Measurements from ENCODE around the gene ALDH1A1.

DNA sequence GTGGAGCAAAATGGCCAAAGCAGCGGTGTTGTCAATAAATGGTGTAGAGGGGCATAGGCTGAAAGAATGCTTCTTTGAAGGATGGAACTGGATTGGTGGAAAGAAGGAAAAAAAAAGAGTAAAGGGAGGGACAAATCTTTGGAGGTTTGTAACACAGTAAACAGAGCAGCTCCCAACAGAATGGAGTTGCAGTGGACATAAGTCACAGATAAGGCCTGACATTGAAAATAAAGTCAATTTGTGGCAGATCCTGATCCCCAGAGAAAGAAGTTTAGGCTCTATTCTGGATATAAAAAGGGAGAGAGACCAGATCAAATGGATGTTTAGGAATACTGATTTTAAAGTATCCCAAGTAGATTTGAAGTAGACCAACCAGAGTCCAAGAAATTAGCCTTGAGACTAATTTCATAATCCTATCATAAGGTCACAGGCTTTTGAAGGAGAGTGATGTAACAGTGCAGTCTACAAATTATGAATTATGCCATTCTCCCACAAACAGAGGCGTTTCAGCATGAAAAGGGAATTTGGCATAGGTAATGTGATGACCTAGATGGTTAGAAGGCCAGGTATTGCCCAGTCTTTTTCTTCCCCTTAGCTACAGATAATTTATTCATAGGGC lies 8.9 kb downstream of the ALDH1A1 start:
- TF ChIP-seq, protein P1, sequence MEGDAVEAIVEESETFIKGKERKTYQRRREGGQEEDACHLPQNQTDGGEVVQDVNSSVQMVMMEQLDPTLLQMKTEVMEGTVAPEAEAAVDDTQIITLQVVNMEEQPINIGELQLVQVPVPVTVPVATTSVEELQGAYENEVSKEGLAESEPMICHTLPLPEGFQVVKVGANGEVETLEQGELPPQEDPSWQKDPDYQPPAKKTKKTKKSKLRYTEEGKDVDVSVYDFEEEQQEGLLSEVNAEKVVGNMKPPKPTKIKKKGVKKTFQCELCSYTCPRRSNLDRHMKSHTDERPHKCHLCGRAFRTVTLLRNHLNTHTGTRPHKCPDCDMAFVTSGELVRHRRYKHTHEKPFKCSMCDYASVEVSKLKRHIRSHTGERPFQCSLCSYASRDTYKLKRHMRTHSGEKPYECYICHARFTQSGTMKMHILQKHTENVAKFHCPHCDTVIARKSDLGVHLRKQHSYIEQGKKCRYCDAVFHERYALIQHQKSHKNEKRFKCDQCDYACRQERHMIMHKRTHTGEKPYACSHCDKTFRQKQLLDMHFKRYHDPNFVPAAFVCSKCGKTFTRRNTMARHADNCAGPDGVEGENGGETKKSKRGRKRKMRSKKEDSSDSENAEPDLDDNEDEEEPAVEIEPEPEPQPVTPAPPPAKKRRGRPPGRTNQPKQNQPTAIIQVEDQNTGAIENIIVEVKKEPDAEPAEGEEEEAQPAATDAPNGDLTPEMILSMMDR (IDR thresholded peaks at IDR 0.05) = no peak
- TF ChIP-seq POLR2A (IDR thresholded peaks at IDR 0.05) (no peak), POLR2AphosphoS5 (IDR thresholded peaks at IDR 0.05) (no peak)

All from prostate gland (tissue), 2 donors.